AG09319 (cell line): ENCODE measurements around the gene TCF20.

Experiments used
- DNase-seq: peaks from one replicate; pipeline ENCODE4 v3.0.0-alpha.2; 2010; ENCODE audit warnings: low read depth; ENCODE audit errors: extremely low read depth
- CTCF ChIP-seq: IDR thresholded peaks from 2 replicates; pipeline ENCODE4 v1.5.1; 2011; ENCODE audit warnings: low read depth, mild to moderate bottlenecking, inconsistent platforms, low read length, moderate library complexity

TCF20 gene

DNA sequence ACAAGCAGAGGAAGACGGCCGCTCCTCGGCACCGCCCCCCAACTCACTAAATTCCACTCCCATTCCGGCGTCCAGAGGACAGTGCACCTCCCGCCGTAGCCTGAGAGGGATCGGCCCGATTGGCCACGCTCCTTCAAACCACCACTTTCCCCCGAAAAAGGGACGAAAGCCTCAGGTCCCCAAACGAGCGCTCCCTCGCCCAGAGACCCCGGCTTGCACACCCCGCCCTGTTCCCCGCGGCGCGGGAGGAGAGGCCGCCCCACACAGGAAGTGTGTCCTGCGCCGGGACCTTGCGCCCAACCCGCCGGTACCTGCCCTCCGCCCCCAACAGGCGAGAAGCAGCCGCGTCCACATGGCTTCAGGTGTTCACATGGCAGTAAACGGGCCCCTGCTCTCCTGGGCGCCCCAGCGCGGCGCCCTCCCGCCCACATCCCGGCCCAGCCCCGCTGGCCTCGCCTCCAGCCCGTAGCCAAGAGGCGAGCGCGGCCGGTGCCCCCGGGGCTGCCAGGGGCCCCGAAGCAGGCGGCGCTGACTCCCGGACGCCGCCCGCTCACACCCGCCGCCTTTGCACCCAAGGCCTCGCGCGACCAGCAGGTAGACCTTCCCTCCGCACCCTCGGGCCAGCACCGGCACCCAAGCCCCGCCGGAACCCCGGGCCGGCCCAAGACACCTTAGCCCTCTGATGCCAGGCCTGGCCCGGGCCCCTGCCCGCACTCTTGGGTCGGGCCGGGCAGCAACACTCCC is 849 bp downstream of the TCF20 start:
- TF ChIP-seq CTCF = no peak
- DNase-seq = no peak

GRCh38 chr22:42268852-42269410 is 1.5 kb downstream of the TCF20 start:
- DNase-seq = no peak
- TF ChIP-seq CTCF = no peak

DNA sequence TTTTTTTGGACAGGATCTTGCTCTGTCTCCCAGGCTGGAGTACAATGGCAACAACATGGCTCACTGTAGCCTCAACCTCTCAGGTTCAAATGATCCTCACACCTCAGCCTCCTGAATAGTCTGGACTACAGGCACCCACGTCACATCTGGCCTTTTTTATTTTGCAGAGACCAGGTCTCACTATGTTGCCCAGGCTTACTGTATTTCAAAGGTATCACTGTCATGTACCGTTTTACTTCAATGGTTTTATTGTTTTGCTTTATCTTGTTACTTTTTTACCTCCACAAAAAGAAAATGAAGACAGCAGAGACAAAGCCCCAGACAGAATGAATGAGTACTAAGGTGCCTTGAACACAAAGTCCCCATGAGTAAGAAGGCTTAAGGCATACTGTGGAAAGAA is 5.1 kb downstream of the TCF20 start:
- no peak for DNase-seq
- TF ChIP-seq CTCF = no peak

GRCh38 chr22:42263944-42264343 is 6.5 kb downstream of the TCF20 start:
- TF ChIP-seq CTCF = no peak

GRCh38 chr22:42262964-42263363 is 7.5 kb downstream of the TCF20 start:
- DNase-seq = no peak
- TF ChIP-seq CTCF = no peak

More at GRCh38 chr22:42263944-42264343, 6.5 kb downstream of the TCF20 start:
- no peak for DNase-seq

- no peak for DNase-seq
- no peak for TF ChIP-seq CTCF
Observed at GRCh38 chr22:42261296-42261695, 9.2 kb downstream of the TCF20 start.

DNA sequence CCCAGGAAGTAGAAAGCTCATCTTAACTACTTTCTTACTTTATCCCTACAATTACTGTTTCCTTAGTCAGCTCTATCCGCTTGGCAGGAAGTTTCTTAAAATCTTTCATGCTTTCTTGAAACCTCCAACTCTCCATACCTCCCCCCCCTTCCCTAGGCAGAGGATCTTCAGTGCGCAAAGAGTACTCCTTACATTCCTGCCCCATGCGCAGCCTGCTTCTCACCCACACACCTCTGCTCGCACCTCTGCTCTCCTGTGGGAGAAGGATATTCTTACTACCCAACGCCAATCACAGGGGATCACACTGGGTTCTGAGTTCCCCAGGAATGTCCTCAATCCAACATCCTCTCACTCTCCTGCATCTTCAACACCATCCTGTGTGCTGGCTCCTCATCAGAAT is 12.3 kb downstream of the TCF20 start:
- no peak for TF ChIP-seq CTCF
- no peak for DNase-seq
